ENCODE results near the gene CARF. TPM values are rescaled to one million over a fixed set of nuclear protein-coding genes. Genes with fewer than 3 reads are reported as not detected.
A peak's percentile ranks its signal among the peaks of the same experiment; 100 is the strongest.
"Not testable (repeated sequence)": the region's sequence is repeated elsewhere in the genome, so short reads cannot be mapped to it uniquely, and the experiment has no call there.

The CARF gene
- total RNA-seq, 1 experiment from 2014 or later, result 6.8 TPM

- H3K4me1 Mint-ChIP-seq (ENCODE audit: insufficient read depth, unreplicated experiment), result no peaks in the 10 kb centered on the region
- POLR2A ChIA-PET, result interaction anchor here (0.8 to 1.1 kb wide), 2 partner anchors 18 to 65 kb away, joined by 3 read pairs; partner anchors contain the start of genes CARF and WDR12
- CTCF ChIA-PET, result no interaction called here
- H3K9me3 Mint-ChIP-seq (ENCODE audit: unreplicated experiment), result no peaks in the 10 kb centered on the region
- H3K27ac Mint-ChIP-seq (ENCODE audit: low read depth, unreplicated experiment), result no peak overlapping the region
- TF ChIP-seq CTCF (IDR thresholded peaks at IDR 0.05; ENCODE audit: unreplicated experiment), result no peak
- no peaks in the 10 kb centered on the region for H3K27me3 Mint-ChIP-seq (ENCODE audit: insufficient read depth, unreplicated experiment)
- no peak overlapping the region for H3K4me3 Mint-ChIP-seq (ENCODE audit: unreplicated experiment)
- DNase-seq (ENCODE audit: unreplicated experiment), result no peak
- intact Hi-C loops (cut with micrococcal nuclease), result no loop called here
- no TSS peak for BruUV-seq (replicated peaks)
- H3K36me3 Mint-ChIP-seq (ENCODE audit: insufficient read depth, unreplicated experiment), result peaks cover 15% of the 10 kb centered on the region
Measured at GRCh38 chr2:202976809-202977208, 64.7 kb downstream of the CARF start.

GRCh38 chr2:202982779-202983491 is 70.9 kb downstream of the CARF start:
- H3K27ac Mint-ChIP-seq (ENCODE audit: low read depth, unreplicated experiment), result no peak overlapping the region

GRCh38 chr2:202989749-202990148 is 77.7 kb downstream of the CARF start:
- no peak overlapping the region for H3K4me3 Mint-ChIP-seq (ENCODE audit: unreplicated experiment)
- TF ChIP-seq CTCF (IDR thresholded peaks at IDR 0.05; ENCODE audit: unreplicated experiment), result no peak
- CTCF ChIA-PET, result no interaction called here
- no TSS peak for BruUV-seq (replicated peaks)
- POLR2A ChIA-PET, result no interaction called here
- H3K9me3 Mint-ChIP-seq (ENCODE audit: unreplicated experiment), result no peaks in the 10 kb centered on the region
- DNase-seq (ENCODE audit: unreplicated experiment), result no peak
- no peak overlapping the region for H3K27ac Mint-ChIP-seq (ENCODE audit: low read depth, unreplicated experiment)
- H3K27me3 Mint-ChIP-seq (ENCODE audit: insufficient read depth, unreplicated experiment), result no peaks in the 10 kb centered on the region
- intact Hi-C loops (cut with micrococcal nuclease), result no loop called here
- no peaks in the 10 kb centered on the region for H3K36me3 Mint-ChIP-seq (ENCODE audit: insufficient read depth, unreplicated experiment)
- H3K4me1 Mint-ChIP-seq (ENCODE audit: insufficient read depth, unreplicated experiment), result no peaks in the 10 kb centered on the region

More at GRCh38 chr2:202982779-202983491, 70.9 kb downstream of the CARF start:
- Mint-ChIP-seq H3K36me3 (ENCODE audit: insufficient read depth, unreplicated experiment) (peaks cover 31% of the 10 kb centered on the region), H3K27me3 (ENCODE audit: insufficient read depth, unreplicated experiment) (no peaks in the 10 kb centered on the region), H3K4me1 (ENCODE audit: insufficient read depth, unreplicated experiment) (no peaks in the 10 kb centered on the region), H3K9me3 (ENCODE audit: unreplicated experiment) (no peaks in the 10 kb centered on the region), H3K4me3 (ENCODE audit: unreplicated experiment) (no peak overlapping the region)
- ChIA-PET POLR2A (no interaction called here), CTCF (no interaction called here)
- intact Hi-C loops (cut with micrococcal nuclease), result no loop called here
- no peak for DNase-seq (ENCODE audit: unreplicated experiment)
- no TSS peak for BruUV-seq (replicated peaks)
- TF ChIP-seq CTCF (IDR thresholded peaks at IDR 0.05; ENCODE audit: unreplicated experiment), result no peak

- H3K9me3 Mint-ChIP-seq (ENCODE audit: unreplicated experiment), result no peaks in the 10 kb centered on the region
- DNase-seq (ENCODE audit: unreplicated experiment), result no peak
Measured at GRCh38 chr2:202990501-202990900, 78.4 kb downstream of the CARF start.

GRCh38 chr2:202997113-202997512 is 85.0 kb downstream of the CARF start:
- H3K27ac Mint-ChIP-seq (ENCODE audit: low read depth, unreplicated experiment); H3K4me1 Mint-ChIP-seq (ENCODE audit: insufficient read depth, unreplicated experiment); H3K36me3 Mint-ChIP-seq (ENCODE audit: insufficient read depth, unreplicated experiment); H3K9me3 Mint-ChIP-seq (ENCODE audit: unreplicated experiment); H3K27me3 Mint-ChIP-seq (ENCODE audit: insufficient read depth, unreplicated experiment); intact Hi-C loops (cut with micrococcal nuclease); CTCF ChIA-PET; H3K4me3 Mint-ChIP-seq (ENCODE audit: unreplicated experiment); BruUV-seq (replicated peaks): not testable (repeated sequence)
- POLR2A ChIA-PET, result interaction anchor here (1.0 to 1.3 kb wide), 2 partner anchors 14 to 18 kb away, joined by 3 to 4 read pairs; partner anchors contain the start of gene NBEAL1
- DNase-seq (ENCODE audit: unreplicated experiment), result peak; percentile 56

More at GRCh38 chr2:202990501-202990900, 78.4 kb downstream of the CARF start:
- Mint-ChIP-seq H3K27me3 (ENCODE audit: insufficient read depth, unreplicated experiment) (no peaks in the 10 kb centered on the region), H3K4me1 (ENCODE audit: insufficient read depth, unreplicated experiment) (no peaks in the 10 kb centered on the region), H3K27ac (ENCODE audit: low read depth, unreplicated experiment) (no peak overlapping the region), H3K36me3 (ENCODE audit: insufficient read depth, unreplicated experiment) (no peaks in the 10 kb centered on the region), H3K4me3 (ENCODE audit: unreplicated experiment) (no peak overlapping the region)
- no peak for TF ChIP-seq CTCF (IDR thresholded peaks at IDR 0.05; ENCODE audit: unreplicated experiment)
- ChIA-PET CTCF (no interaction called here), POLR2A (no interaction called here)
- no TSS peak for BruUV-seq (replicated peaks)
- intact Hi-C loops (cut with micrococcal nuclease), result no loop called here

Measured in MCF 10A (cell line).